Naive B cell (primary cell): Measurements from ENCODE around the gene PDGFRB. TPM values are rescaled to one million over a fixed set of nuclear protein-coding genes. Genes with fewer than 3 reads are reported as not detected.

Experiments
- ATAC-seq, 2 donors: fragments of 150-1000 bp; cut with Tn5 transposase; 2 replicates each; pipeline ENCODE4 v1.10.0; 2021; ENCODE audit warnings: low read depth in 2 of 2, mild to moderate bottlenecking in 2 of 2, moderate library complexity in 2 of 2
- DNase-seq: peaks from one replicate; pipeline ENCODE4 v3.0.0; 2022
- H3K27ac Mint-ChIP-seq, 6 donors: one replicate each; pipeline ENCODE4 v1.8.0; 2020 to 2022; ENCODE audit warnings: mild to moderate bottlenecking in 6 of 6, mixed read lengths in 6 of 6, moderate library complexity in 5 of 6, inconsistent platforms in 2 of 6
- H3K27me3 Mint-ChIP-seq, 3 donors: one replicate each; pipeline ENCODE4 v1.8.0; 2021 to 2022; ENCODE audit warnings: mixed read lengths in 3 of 3, mild to moderate bottlenecking in 1 of 3
- H3K36me3 Mint-ChIP-seq, 2 donors: one replicate each; pipeline ENCODE4 v1.8.0; 2020 to 2022; ENCODE audit warnings: mixed read lengths in 2 of 2, inconsistent platforms in 1 of 2, mild to moderate bottlenecking in 1 of 2
- H3K4me1 Mint-ChIP-seq, 3 donors: one replicate each; pipeline ENCODE4 v1.8.0; 2020 to 2022; ENCODE audit warnings: mixed read lengths in 3 of 3, inconsistent platforms in 1 of 3, mild to moderate bottlenecking in 1 of 3, moderate library complexity in 1 of 3
- H3K4me3 Mint-ChIP-seq, 8 donors: one replicate each; pipeline ENCODE4 v1.8.0; 2020 to 2022; ENCODE audit warnings: mild to moderate bottlenecking in 8 of 8, mixed read lengths in 8 of 8, moderate library complexity in 8 of 8, inconsistent platforms in 2 of 8
- H3K9me3 Mint-ChIP-seq, 7 donors: one replicate each; pipeline ENCODE4 v1.8.0; 2020 to 2022; ENCODE audit warnings: mixed read lengths in 7 of 7, mild to moderate bottlenecking in 5 of 7, inconsistent platforms in 2 of 7, moderate library complexity in 1 of 7
- polyA plus RNA-seq, 6 donors: library from polyadenylated mRNA; unstranded; fragments of 300-500 nt; fragmentation: Illumina TruSeq; gene quantifications; one replicate each; pipeline ENCODE4 v1.2.3, GENCODE V29; 2021; ENCODE audit warnings: low read depth in 6 of 6

PDGFRB gene
- polyA plus RNA-seq, 6 donors from 2014 or later: 0.09 to 1.8 (median 1.1) TPM; not detected in 1

DNA sequence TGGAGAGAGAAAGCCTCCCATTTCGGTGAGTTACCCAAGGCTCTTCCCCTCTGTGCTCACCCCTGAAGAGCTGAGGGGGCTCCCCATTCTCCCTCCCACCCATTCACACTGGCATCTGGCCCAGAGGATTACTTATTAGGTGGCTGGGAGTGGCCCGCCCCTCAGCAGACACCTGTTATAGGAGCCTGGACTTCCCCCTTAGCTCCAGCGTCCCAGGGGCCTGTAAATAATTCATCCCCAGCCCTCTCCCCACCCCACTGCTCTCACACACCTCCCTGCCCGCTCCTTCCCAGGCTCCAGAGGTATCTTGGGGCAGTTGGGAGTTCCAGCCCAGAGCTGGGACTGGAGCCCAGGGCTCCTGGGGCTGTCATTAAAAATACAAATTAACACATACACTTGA is 22.6 kb upstream of the PDGFRB start:
- H3K4me3 Mint-ChIP-seq: no peak overlapping the region
- H3K4me1 Mint-ChIP-seq: no peaks in the 10 kb centered on the region
- H3K27me3 Mint-ChIP-seq: peaks cover 7 to 43% (median 34%) of the 10 kb centered on the region in 3 donors
- no peaks in the 10 kb centered on the region for H3K36me3 Mint-ChIP-seq
- ATAC-seq (no peak), DNase-seq (no peak)
- H3K9me3 Mint-ChIP-seq: no peaks in the 10 kb centered on the region
- H3K27ac Mint-ChIP-seq: no peak overlapping the region

- H3K27me3 Mint-ChIP-seq: peaks cover 10 to 43% (median 31%) of the 10 kb centered on the region in 3 donors
- no peak for DNase-seq
- H3K4me3 Mint-ChIP-seq: no peak overlapping the region
- no peak overlapping the region for H3K27ac Mint-ChIP-seq
- ATAC-seq: no peak
- H3K36me3 Mint-ChIP-seq: no peaks in the 10 kb centered on the region
- no peaks in the 10 kb centered on the region for H3K4me1 Mint-ChIP-seq
- H3K9me3 Mint-ChIP-seq: no peaks in the 10 kb centered on the region
Measured at GRCh38 chr5:150177721-150178120, 22.1 kb upstream of the PDGFRB start.

DNA sequence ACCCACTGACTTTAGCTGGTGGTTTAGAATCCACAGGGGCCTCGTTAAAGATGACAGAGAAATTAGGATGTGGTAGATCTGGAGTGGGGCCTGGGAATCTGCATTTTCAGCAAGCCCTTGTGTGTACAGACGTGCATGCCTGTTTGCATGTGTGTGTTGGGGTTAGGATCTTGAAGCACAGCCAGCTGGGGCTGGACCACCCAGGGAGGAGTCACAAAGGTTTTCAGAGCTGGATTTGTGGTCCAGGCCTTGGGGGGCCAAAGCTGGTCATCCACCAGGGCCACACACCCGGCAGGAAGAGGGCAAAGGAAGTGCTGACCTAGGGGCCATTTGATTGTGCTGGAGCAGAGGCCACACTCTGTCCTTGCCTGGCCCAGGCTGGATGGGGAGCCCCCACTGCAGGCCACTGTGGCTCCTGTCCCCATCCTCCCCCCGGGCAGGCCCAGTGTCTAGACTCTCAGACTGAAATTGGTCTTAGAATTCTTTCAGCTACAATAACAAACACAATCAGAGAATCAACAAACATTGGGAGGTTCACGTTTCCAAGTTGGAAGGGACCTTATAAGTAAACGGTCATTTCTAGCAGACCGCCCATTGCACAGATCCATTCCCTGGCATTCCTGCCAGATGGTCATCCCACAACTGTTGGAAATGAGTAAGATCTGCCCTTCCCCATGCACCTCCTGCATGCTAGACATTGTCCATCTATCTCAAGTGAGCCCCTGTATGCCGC is 21.3 kb upstream of the PDGFRB start:
- Mint-ChIP-seq H3K9me3 (no peaks in the 10 kb centered on the region), H3K27me3 (peaks cover 14 to 43% (median 31%) of the 10 kb centered on the region in 3 donors), H3K4me3 (no peak overlapping the region), H3K4me1 (no peaks in the 10 kb centered on the region), H3K27ac (no peak overlapping the region), H3K36me3 (no peaks in the 10 kb centered on the region)
- ATAC-seq (no peak), DNase-seq (no peak)

DNA sequence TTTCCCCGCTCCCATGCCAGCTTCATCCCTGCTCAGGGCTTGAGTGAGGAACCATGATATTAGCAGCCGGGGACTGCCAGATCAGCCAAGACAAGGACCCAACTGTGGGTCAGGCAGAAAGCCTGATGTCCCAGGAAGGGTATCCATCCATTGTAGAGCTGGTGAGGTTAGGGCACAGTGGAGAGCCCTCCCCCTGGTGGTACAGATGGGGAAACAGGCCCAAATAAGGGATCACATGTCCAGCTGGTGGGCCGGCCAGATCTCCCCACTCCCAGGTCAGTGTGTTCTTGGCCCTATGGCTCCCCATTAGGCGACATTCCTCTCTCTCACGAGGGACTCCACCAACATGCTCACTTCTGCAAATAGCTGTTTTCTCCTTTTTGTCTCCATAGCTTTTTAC is 19.9 kb upstream of the PDGFRB start:
- ATAC-seq (no peak), DNase-seq (no peak)
- Mint-ChIP-seq H3K4me1 (no peaks in the 10 kb centered on the region), H3K36me3 (no peaks in the 10 kb centered on the region), H3K9me3 (no peaks in the 10 kb centered on the region), H3K4me3 (no peak overlapping the region), H3K27me3 (peaks cover 15 to 43% (median 33%) of the 10 kb centered on the region in 3 donors), H3K27ac (no peak overlapping the region)

GRCh38 chr5:150175076-150175475 is 19.4 kb upstream of the PDGFRB start:
- no peaks in the 10 kb centered on the region for H3K4me1 Mint-ChIP-seq
- H3K4me3 Mint-ChIP-seq: no peak overlapping the region
- no peaks in the 10 kb centered on the region for H3K9me3 Mint-ChIP-seq
- DNase-seq: no peak
- H3K27ac Mint-ChIP-seq: no peak overlapping the region
- peaks cover 18 to 48% (median 38%) of the 10 kb centered on the region in 3 donors for H3K27me3 Mint-ChIP-seq
- no peak for ATAC-seq
- no peaks in the 10 kb centered on the region for H3K36me3 Mint-ChIP-seq

DNA sequence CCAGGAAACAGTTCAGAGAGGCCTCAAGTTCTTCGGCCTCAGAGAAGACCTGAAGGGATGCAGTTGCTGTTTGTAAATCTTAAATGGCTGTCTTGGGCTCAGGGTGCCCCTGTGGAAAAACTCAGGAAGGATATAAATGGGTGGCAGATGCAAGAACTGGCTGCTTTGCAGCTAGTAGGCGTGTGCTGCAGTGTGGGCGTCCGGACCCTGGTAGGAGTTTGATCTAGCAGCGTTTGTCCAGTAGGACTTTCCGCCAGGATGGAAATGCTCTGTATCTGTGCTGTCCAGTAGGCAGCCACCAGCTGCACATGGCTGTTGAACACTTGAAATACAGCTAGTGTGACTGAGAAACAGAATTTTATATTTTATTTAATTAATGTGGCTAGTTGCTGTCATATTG is 18.6 kb upstream of the PDGFRB start:
- H3K36me3 Mint-ChIP-seq: no peaks in the 10 kb centered on the region

DNA sequence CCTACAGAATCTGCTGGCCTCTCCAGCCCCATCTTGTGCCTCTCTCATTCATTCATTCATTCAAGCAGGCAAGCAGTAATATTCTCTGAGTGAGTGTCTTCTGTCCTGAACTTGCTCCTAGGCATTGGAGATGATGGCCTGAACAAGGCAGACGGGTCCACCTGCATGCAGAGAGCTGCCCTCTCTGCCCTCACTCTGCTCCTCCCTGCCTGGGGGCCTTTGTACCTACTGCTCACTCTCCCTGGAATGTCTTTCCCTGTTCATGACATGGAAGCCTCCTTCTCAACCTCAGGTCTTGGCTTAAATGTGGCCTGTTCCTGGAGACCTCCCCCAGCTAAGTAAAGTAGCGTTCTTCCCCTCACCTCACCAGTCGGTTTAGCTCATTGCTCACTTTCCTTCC is 17.5 kb upstream of the PDGFRB start:
- DNase-seq (no peak), ATAC-seq (no peak)
- H3K4me3 Mint-ChIP-seq: no peak overlapping the region
- peaks cover 0 to under 1% (median 0%) of the 10 kb centered on the region in 7 donors for H3K9me3 Mint-ChIP-seq
- H3K36me3 Mint-ChIP-seq: no peaks in the 10 kb centered on the region
- H3K27me3 Mint-ChIP-seq: peaks cover 31 to 66% (median 56%) of the 10 kb centered on the region in 3 donors
- peak overlapping the region in 1 of 6 donors; percentile 4 for H3K27ac Mint-ChIP-seq
- H3K4me1 Mint-ChIP-seq: no peaks in the 10 kb centered on the region

More for the DNA sequence above, 18.6 kb upstream of the PDGFRB start:
- ATAC-seq (no peak), DNase-seq (no peak)
- Mint-ChIP-seq H3K4me1 (no peaks in the 10 kb centered on the region), H3K27ac (no peak overlapping the region), H3K9me3 (no peaks in the 10 kb centered on the region), H3K4me3 (no peak overlapping the region), H3K27me3 (peaks cover 21 to 56% (median 44%) of the 10 kb centered on the region in 3 donors)

DNA sequence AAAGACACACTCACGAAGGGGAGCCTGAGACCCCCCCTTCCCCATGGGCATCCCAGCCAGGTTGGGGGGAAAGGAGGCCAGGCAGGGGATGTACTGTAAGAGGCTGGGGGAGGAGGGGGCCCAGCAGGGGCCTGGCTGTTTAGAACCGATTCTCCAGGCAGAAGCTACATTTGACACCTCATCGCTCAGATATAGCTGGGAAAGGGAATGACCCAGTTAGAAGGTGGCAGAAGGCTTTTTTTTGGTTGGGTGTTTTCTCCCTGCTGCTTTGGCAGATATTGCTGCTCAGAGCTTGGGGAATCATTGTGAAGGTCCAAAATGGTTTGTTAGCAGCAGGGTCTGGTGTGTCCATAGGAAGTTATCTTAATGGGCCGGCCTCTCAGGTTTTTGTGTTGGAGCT is 16.9 kb upstream of the PDGFRB start:
- Mint-ChIP-seq H3K27me3 (peaks cover 34 to 72% (median 62%) of the 10 kb centered on the region in 3 donors), H3K4me1 (peaks cover under 1 to 2% (median under 1%) of the 10 kb centered on the region in 3 donors), H3K36me3 (no peaks in the 10 kb centered on the region), H3K27ac (no peak overlapping the region), H3K4me3 (no peak overlapping the region), H3K9me3 (peaks cover 0 to 2% (median 0%) of the 10 kb centered on the region in 7 donors)
- no peak for DNase-seq
- ATAC-seq: no peak

GRCh38 chr5:150172145-150172544 is 16.5 kb upstream of the PDGFRB start:
- Mint-ChIP-seq H3K9me3 (peaks cover 0 to 2% (median 0%) of the 10 kb centered on the region in 7 donors), H3K36me3 (no peaks in the 10 kb centered on the region), H3K4me3 (peak overlapping the region in 1 of 8 donors; percentile 20), H3K27ac (peak overlapping the region in 1 of 6 donors; percentile 82), H3K4me1 (peaks cover 3 to 5% (median 3%) of the 10 kb centered on the region in 3 donors), H3K27me3 (peaks cover 37 to 76% (median 65%) of the 10 kb centered on the region in 3 donors)
- ATAC-seq (no peak), DNase-seq (no peak)

DNA sequence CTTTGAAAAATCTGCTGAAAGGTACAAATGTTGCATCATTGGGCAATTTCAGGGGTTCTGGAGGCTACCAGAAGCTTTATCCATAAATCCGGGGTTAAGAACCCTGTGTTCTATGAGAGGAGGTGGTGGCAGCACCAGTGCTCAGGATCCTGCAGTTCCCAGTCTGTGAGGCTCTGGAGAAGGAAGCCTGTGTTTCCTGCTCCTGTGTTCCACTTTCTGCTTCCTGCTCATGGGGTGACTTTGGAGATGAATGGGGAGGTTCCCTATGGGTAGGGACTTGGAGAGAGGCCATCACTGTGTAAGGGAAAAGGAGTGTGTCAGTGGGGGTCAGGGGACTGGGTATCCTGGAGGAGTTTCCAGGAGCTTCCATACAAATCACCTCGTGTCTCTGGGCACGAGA is 13.2 kb upstream of the PDGFRB start:
- Mint-ChIP-seq H3K36me3 (no peaks in the 10 kb centered on the region), H3K4me3 (no peak overlapping the region), H3K9me3 (peaks cover 0 to 2% (median 0%) of the 10 kb centered on the region in 7 donors), H3K4me1 (peaks cover 3 to 5% (median 3%) of the 10 kb centered on the region in 3 donors), H3K27me3 (peaks cover 51 to 80% (median 74%) of the 10 kb centered on the region in 3 donors), H3K27ac (peak overlapping the region in 1 of 6 donors; percentile 26)
- ATAC-seq: no peak
- no peak for DNase-seq

DNA sequence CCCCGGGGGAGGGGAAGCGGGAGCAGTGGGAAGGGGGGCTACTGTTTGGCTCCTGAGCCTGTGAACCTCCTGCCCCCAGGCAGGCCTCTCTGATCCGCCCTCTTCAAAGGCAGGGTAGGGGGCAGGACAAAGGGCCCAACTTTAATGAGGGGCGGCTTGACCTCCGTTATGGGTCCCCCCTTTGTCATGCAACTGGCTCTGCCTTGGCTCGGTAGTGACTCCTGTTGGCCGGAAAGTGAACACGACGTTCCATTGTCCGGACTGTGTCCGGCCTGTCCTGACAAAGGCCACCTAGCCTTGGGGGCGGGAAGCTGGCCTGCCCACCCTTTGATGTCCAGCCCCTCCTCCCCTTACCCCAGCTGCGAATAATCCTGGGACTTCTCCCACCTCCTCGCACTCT is 12.3 kb upstream of the PDGFRB start:
- Mint-ChIP-seq H3K27me3 (peaks cover 42 to 72% (median 66%) of the 10 kb centered on the region in 3 donors), H3K9me3 (peaks cover 0 to 2% (median 0%) of the 10 kb centered on the region in 7 donors), H3K36me3 (no peaks in the 10 kb centered on the region), H3K4me1 (peaks cover 3 to 5% (median 3%) of the 10 kb centered on the region in 3 donors), H3K27ac (no peak overlapping the region), H3K4me3 (no peak overlapping the region)
- no peak for ATAC-seq
- DNase-seq: no peak

DNA sequence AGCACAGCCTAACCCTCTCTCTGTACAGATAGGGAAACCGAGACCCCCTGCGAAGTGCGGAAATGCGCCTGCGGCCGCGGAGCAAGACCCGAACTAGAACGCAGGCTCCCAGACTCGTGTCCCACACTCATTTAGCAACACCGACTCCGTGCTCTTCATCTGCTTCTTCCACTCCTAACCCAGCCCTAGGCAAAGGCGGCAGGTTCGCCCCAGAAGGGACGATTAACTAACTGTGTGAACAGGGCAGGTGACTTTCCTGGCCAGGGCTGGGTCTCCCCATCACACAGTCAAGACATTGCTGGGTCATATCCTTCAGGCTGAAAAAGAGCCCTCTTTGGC is 11.8 kb upstream of the PDGFRB start:
- Mint-ChIP-seq H3K36me3 (no peaks in the 10 kb centered on the region), H3K9me3 (peaks cover 0 to 2% (median 0%) of the 10 kb centered on the region in 7 donors), H3K27me3 (peaks cover 42 to 70% (median 62%) of the 10 kb centered on the region in 3 donors), H3K4me1 (peaks cover 3 to 5% (median 3%) of the 10 kb centered on the region in 3 donors), H3K27ac (no peak overlapping the region), H3K4me3 (peak overlapping the region in 4 of 8 donors; percentile 7 to 59 (median 22))
- DNase-seq: no peak
- no peak for ATAC-seq

DNA sequence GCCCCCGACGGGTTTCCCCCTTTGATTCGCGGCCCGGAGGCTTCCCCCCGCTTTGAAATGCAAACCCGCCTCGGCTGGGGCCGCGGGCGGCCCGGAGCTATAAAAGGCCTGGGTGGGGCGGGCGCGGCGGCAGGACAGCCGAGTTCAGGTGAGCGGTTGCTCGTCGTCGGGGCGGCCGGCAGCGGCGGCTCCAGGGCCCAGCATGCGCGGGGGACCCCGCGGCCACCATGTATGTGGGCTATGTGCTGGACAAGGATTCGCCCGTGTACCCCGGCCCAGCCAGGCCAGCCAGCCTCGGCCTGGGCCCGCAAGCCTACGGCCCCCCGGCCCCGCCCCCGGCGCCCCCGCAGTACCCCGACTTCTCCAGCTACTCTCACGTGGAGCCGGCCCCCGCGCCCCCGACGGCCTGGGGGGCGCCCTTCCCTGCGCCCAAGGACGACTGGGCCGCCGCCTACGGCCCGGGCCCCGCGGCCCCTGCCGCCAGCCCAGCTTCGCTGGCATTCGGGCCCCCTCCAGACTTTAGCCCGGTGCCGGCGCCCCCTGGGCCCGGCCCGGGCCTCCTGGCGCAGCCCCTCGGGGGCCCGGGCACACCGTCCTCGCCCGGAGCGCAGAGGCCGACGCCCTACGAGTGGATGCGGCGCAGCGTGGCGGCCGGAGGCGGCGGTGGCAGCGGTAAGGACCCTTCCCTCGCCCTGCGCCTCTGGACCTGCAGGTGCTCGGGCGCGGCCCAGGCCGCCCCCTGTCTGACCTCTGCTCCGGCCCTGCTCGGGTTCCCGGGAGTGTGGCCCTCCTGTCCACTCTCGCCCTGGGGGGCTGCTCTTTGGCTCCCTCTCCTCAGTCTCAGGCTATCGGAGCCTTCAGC is 11.2 kb upstream of the PDGFRB start, which contains the start of gene CDX1:
TSS of gene CDX1 (plus strand) at position 129 of the 862 bp plus-strand sequence. CDS start at position 228, 99 bp downstream.
- H3K27me3 Mint-ChIP-seq: peaks cover 38 to 64% (median 56%) of the 10 kb centered on the region in 3 donors
- peak within 1 kb of the TSS in 4 of 8 donors; percentile 7 to 59 (median 22) for H3K4me3 Mint-ChIP-seq

More for the DNA sequence above, 11.2 kb upstream of the PDGFRB start, which contains the start of gene CDX1:
- Mint-ChIP-seq H3K27ac (peak within 1 kb of the TSS in 1 of 6 donors; percentile 79), H3K4me1 (peaks cover 3 to 5% (median 3%) of the 10 kb centered on the region in 3 donors), H3K36me3 (no peaks in the 10 kb centered on the region), H3K9me3 (peaks cover 0 to 2% (median 0%) of the 10 kb centered on the region in 7 donors)
- DNase-seq (no peak), ATAC-seq (no peak)
